Parathyroid adenoma (tissue), 2 donors: ENCODE data around the gene NSMCE3.

ENCODE experiments used
- H2AFZ ChIP-seq: fragments of 300-600 bp; sonication (generic); one replicate; pipeline ENCODE4 v1.7.0; 2017; ENCODE audit warnings: antibody characterized with exemption, mild to moderate bottlenecking
- H3K27ac ChIP-seq: fragments of 300-600 bp; sonication (generic); one replicate; pipeline ENCODE4 v1.7.0; 2017
- H3K27me3 ChIP-seq: fragments of 300-600 bp; sonication (generic); one replicate; pipeline ENCODE4 v1.7.0; 2017; ENCODE audit warnings: low read length; ENCODE audit not compliant: control insufficient read depth, insufficient read depth
- H3K36me3 ChIP-seq: fragments of 300-600 bp; sonication (generic); one replicate; pipeline ENCODE4 v1.7.0; 2017; ENCODE audit warnings: low read length; ENCODE audit not compliant: control insufficient read depth, insufficient read depth
- H3K4me1 ChIP-seq: fragments of 300-600 bp; sonication (generic); one replicate; pipeline ENCODE4 v1.7.0; 2017; ENCODE audit warnings: control low read depth
- H3K4me2 ChIP-seq: fragments of 300-600 bp; sonication (generic); one replicate; pipeline ENCODE4 v1.7.0; 2017; ENCODE audit warnings: low read length
- H3K4me3 ChIP-seq: fragments of 300-600 bp; sonication (generic); one replicate; pipeline ENCODE4 v1.7.0; 2017; ENCODE audit warnings: low read depth, low read length
- H3K79me2 ChIP-seq: fragments of 300-600 bp; sonication (generic); one replicate; pipeline ENCODE4 v1.7.0; 2017; ENCODE audit warnings: control low read depth
- H3K9ac ChIP-seq: fragments of 300-600 bp; sonication (generic); one replicate; pipeline ENCODE4 v1.7.0; 2017; ENCODE audit warnings: mild to moderate bottlenecking
- H3K9me3 ChIP-seq: fragments of 300-600 bp; sonication (generic); one replicate; pipeline ENCODE4 v1.7.0; 2017; ENCODE audit warnings: low read length; ENCODE audit not compliant: control insufficient read depth
- TF ChIP-seq, protein P1 (sequence below): fragments of 300-600 bp; sonication (generic); IDR thresholded peaks from one replicate; pipeline ENCODE4 v1.7.0; 2017; ENCODE audit warnings: antibody characterized with exemption, mild to moderate bottlenecking
- donor health status: primary hyperparathyroidism.

The NSMCE3 gene

DNA sequence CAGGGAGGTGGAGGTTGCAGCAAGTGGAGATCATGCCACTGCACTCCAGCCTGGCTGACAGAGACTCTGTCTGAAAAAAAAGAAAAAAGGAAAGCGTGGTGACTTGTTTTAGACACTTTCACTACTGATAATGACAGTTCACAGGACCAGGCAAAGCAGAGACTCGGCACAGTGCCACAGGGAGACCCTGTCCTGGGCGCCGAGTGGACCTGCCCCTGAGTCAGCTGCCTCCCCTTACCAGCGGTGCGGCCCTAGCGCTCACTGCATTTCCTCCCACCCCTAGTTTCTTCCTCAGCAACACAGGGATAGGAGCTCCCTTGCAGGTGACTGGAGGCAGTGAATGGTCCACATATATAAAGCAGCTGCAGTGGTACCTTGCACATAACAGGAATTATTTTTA is 38.7 kb upstream of the NSMCE3 start:
- no peaks in the 10 kb centered on the region for H3K27me3 ChIP-seq
- H3K4me1 ChIP-seq, result peaks cover 7% of the 10 kb centered on the region
- peaks cover 6% of the 10 kb centered on the region for H3K79me2 ChIP-seq
- H3K4me2 ChIP-seq, result no peak overlapping the region
- no peak overlapping the region for H2AFZ ChIP-seq
- TF ChIP-seq, protein P1, sequence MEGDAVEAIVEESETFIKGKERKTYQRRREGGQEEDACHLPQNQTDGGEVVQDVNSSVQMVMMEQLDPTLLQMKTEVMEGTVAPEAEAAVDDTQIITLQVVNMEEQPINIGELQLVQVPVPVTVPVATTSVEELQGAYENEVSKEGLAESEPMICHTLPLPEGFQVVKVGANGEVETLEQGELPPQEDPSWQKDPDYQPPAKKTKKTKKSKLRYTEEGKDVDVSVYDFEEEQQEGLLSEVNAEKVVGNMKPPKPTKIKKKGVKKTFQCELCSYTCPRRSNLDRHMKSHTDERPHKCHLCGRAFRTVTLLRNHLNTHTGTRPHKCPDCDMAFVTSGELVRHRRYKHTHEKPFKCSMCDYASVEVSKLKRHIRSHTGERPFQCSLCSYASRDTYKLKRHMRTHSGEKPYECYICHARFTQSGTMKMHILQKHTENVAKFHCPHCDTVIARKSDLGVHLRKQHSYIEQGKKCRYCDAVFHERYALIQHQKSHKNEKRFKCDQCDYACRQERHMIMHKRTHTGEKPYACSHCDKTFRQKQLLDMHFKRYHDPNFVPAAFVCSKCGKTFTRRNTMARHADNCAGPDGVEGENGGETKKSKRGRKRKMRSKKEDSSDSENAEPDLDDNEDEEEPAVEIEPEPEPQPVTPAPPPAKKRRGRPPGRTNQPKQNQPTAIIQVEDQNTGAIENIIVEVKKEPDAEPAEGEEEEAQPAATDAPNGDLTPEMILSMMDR, result no peak
- no peak overlapping the region for H3K4me3 ChIP-seq
- H3K9me3 ChIP-seq, result no peaks in the 10 kb centered on the region
- H3K9ac ChIP-seq, result no peak overlapping the region
- no peak overlapping the region for H3K27ac ChIP-seq
- no peaks in the 10 kb centered on the region for H3K36me3 ChIP-seq

DNA sequence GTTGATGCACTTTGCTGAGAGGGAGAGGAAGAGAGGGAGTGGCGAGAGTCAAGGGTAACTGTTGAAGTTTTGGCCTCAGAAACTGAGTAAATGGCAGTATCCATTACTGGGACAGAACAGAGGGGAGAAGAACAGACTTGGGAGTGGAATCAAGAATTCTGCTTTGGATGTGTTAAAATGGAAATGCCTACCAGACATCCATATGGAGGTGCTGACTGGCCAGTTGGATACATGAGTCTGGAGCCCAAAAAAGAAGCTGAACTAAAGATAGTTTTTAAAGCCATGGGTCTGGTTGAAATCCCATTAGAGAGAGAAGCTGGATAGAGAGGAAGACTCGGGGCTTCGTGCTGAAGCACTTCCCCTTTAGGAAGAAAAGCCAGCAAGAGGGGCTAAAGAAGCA is 35.9 kb upstream of the NSMCE3 start:
- no peak overlapping the region for H3K9ac ChIP-seq
- H2AFZ ChIP-seq, result no peak overlapping the region
- H3K9me3 ChIP-seq, result no peaks in the 10 kb centered on the region
- H3K27ac ChIP-seq, result no peak overlapping the region
- H3K27me3 ChIP-seq, result no peaks in the 10 kb centered on the region
- H3K4me2 ChIP-seq, result no peak overlapping the region
- TF ChIP-seq, protein P1, result no peak
- peaks cover 2% of the 10 kb centered on the region for H3K79me2 ChIP-seq
- H3K4me3 ChIP-seq, result no peak overlapping the region
- no peaks in the 10 kb centered on the region for H3K4me1 ChIP-seq
- no peaks in the 10 kb centered on the region for H3K36me3 ChIP-seq

DNA sequence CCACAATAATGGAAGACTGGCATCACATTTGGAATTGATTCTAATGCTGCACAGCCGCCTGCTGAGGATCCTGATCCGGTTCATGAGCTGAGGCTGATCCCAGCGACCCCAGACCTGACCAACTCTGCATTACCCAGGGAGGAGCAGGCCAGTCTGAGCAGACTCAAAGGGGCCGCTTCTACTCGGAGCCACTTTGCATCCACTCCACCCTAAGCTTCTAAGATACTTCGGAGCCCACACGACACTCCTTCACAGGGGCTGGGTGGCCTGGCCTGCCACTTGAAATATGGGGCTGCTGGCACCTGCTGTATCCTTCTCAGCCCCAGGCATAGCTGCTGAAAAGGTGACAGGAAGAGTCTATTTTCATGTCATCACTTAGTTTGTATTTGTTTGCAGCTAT is 33.2 kb upstream of the NSMCE3 start:
- TF ChIP-seq, protein P1, result no peak

DNA sequence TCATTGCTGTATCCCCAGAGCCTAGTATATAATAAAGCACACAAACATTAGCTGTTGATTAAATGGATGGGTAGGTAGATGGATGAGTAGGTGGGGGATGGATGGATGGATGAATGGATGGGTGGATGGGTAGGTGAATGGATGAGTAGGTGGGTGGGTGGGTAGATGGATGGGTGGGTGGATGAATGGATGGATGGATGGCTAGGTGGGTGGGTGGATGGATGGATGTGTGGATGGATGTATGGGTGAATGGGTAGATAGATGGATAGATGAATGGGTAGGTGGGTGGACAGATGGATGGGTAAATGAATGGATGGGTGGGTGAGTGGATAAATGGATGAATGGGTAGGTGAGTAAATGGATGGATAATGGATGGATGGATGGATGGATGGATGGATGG is 30.2 kb upstream of the NSMCE3 start:
- H3K27ac ChIP-seq, result no peak overlapping the region

More for the DNA sequence above, 33.2 kb upstream of the NSMCE3 start:
- Histone ChIP-seq H3K79me2 (peaks cover 2% of the 10 kb centered on the region), H3K4me2 (no peak overlapping the region), H3K4me3 (no peak overlapping the region), H3K9ac (no peak overlapping the region), H2AFZ (no peak overlapping the region), H3K27me3 (no peaks in the 10 kb centered on the region), H3K27ac (no peak overlapping the region), H3K36me3 (no peaks in the 10 kb centered on the region), H3K4me1 (no peaks in the 10 kb centered on the region), H3K9me3 (no peaks in the 10 kb centered on the region)

DNA sequence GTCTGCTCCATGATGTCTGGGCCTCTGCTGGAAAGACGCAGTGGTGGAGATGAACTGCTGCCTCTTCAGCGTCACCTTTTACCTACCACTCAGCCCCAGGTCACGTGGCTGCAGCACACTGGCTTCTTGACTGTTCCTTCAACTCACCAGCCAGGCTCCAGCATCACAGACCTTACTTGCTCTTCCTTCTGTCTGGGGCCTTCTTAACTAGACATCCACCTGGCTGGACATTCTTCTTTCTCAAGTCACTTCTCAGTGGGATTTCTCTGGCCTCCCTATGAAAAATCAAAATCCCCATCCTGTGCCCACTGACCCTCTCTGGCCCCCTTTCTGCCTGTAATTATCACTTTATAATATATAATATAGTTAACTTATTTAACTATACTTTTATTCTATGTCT is 29.7 kb upstream of the NSMCE3 start:
- H3K27ac ChIP-seq, result no peak overlapping the region
- no peaks in the 10 kb centered on the region for H3K9me3 ChIP-seq
- TF ChIP-seq, protein P1, result no peak
- H3K36me3 ChIP-seq, result no peaks in the 10 kb centered on the region
- no peaks in the 10 kb centered on the region for H3K27me3 ChIP-seq
- H3K4me2 ChIP-seq, result no peak overlapping the region
- H3K4me3 ChIP-seq, result no peak overlapping the region
- H3K4me1 ChIP-seq, result no peaks in the 10 kb centered on the region
- no peak overlapping the region for H3K9ac ChIP-seq
- H2AFZ ChIP-seq, result no peak overlapping the region
- peaks cover 8% of the 10 kb centered on the region for H3K79me2 ChIP-seq

More for the DNA sequence above, 30.2 kb upstream of the NSMCE3 start:
- TF ChIP-seq, protein P1, result no peak
- Histone ChIP-seq H3K4me2 (no peak overlapping the region), H3K9ac (no peak overlapping the region), H3K27me3 (no peaks in the 10 kb centered on the region), H3K36me3 (no peaks in the 10 kb centered on the region), H3K9me3 (no peaks in the 10 kb centered on the region), H3K79me2 (peaks cover 8% of the 10 kb centered on the region), H3K4me3 (no peak overlapping the region), H3K4me1 (no peaks in the 10 kb centered on the region), H2AFZ (no peak overlapping the region)
